ENCODE results near the gene SYNGR3. TPM values are rescaled to one million over a fixed set of nuclear protein-coding genes. Genes with fewer than 3 reads are reported as not detected.

The SYNGR3 gene
- total RNA-seq, 2 experiments from 2014 or later: 6.4 to 17.6 TPM

DNA sequence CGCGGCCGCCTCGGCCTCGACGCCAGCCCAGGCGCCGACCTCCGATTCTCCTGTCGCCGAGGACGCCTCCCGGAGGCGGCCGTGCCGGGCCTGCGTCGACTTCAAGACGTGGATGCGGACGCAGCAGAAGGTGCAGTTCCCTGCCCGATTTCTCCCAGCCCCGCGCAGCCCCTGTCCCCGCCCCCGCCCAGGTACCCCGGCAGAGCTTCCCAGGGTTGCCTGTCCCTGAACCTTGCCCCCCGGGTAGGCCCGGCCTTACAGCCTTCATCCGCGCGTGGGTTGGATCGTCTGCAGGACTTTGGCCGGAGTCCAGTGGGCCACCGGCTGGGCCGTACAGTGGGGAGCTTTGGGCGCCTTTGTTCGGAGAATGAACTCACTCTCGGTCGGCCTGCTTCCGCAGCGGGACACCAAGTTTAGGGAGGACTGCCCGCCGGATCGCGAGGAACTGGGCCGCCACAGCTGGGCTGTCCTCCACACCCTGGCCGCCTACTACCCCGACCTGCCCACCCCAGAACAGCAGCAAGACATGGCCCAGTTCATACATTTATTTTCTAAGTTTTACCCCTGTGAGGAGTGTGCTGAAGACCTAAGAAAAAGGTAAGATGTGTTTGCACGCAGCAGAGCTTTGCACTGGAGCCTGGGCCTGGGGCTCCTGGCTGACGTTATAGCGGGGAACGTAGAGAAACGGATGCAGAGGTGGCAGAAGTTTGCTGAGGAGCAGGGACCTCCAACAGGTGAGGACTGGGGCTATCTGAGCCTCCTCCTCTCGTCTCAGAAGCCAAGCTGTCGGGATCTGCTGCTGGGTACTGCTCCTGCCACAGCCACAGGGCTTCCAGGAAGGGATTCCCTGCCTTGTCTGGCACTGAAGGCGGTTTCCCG, 5.2 kb upstream of the SYNGR3 start:
- CTCF ChIA-PET: interaction anchor here (1.0 to 4.5 kb wide), 8 partner anchors 13 to 171 kb away, joined by 3 to 22 read pairs (median 5); partner anchors contain the start of genes RPS2, TBL3 and TRAF7
- H3K27me3 Mint-ChIP-seq: peaks cover 48% of the 10 kb centered on the region
- peak overlapping the region; percentile 36 for H3K27ac Mint-ChIP-seq
- DNase-seq (no peak), ATAC-seq (peak; percentile 37)
- H3K36me3 Mint-ChIP-seq: peaks cover 8% of the 10 kb centered on the region
- H3K4me1 Mint-ChIP-seq: peaks cover 13% of the 10 kb centered on the region
- peak overlapping the region; percentile 83 for H3K4me3 Mint-ChIP-seq
- H3K9me3 Mint-ChIP-seq (ENCODE audit: low read depth): no peaks in the 10 kb centered on the region

- peak overlapping the region; percentile 83 for H3K4me3 Mint-ChIP-seq
- peaks cover 13% of the 10 kb centered on the region for H3K4me1 Mint-ChIP-seq
- H3K27me3 Mint-ChIP-seq: peaks cover 38% of the 10 kb centered on the region
- peaks cover 8% of the 10 kb centered on the region for H3K36me3 Mint-ChIP-seq
- CTCF ChIA-PET: interaction anchor here (1.0 to 4.5 kb wide), 5 partner anchors 14 to 170 kb away, joined by 3 to 22 read pairs (median 3); partner anchors contain the start of genes TBL3 and TRAF7
- DNase-seq (no peak), ATAC-seq (no peak)
- no peaks in the 10 kb centered on the region for H3K9me3 Mint-ChIP-seq (ENCODE audit: low read depth)
- H3K27ac Mint-ChIP-seq: no peak overlapping the region
These were observed 4.2 kb upstream of the SYNGR3 start for GRCh38 chr16:1985466-1986150.

GRCh38 chr16:1987198-1987597, 2.6 kb upstream of the SYNGR3 start:
- DNase-seq: no peak
- H3K36me3 Mint-ChIP-seq: peaks cover 8% of the 10 kb centered on the region
- no peak overlapping the region for H3K4me3 Mint-ChIP-seq
- H3K27ac Mint-ChIP-seq: no peak overlapping the region
- CTCF ChIA-PET: interaction anchor here (1.2 kb wide), 1 partner anchor 17 kb away, joined by 4 read pairs; no protein-coding TSS in a partner anchor
- peaks cover 22% of the 10 kb centered on the region for H3K27me3 Mint-ChIP-seq
- peaks cover 25% of the 10 kb centered on the region for H3K4me1 Mint-ChIP-seq
- ATAC-seq: no peak
- H3K9me3 Mint-ChIP-seq (ENCODE audit: low read depth): no peaks in the 10 kb centered on the region

- H3K9me3 Mint-ChIP-seq (ENCODE audit: low read depth): no peaks in the 10 kb centered on the region
- H3K4me3 Mint-ChIP-seq: no peak overlapping the region
- H3K36me3 Mint-ChIP-seq: peaks cover 5% of the 10 kb centered on the region
- ATAC-seq (no peak), DNase-seq (no peak)
- no peak overlapping the region for H3K27ac Mint-ChIP-seq
- peaks cover 11% of the 10 kb centered on the region for H3K27me3 Mint-ChIP-seq
- peaks cover 29% of the 10 kb centered on the region for H3K4me1 Mint-ChIP-seq
- CTCF ChIA-PET: interaction anchor here (1.0 to 2.2 kb wide), 2 partner anchors 14 to 25 kb away, joined by 5 to 10 read pairs; partner anchors contain the start of gene RPS2
These were observed 256 bp downstream of the SYNGR3 start for GRCh38 chr16:1990101-1990350.

DNA sequence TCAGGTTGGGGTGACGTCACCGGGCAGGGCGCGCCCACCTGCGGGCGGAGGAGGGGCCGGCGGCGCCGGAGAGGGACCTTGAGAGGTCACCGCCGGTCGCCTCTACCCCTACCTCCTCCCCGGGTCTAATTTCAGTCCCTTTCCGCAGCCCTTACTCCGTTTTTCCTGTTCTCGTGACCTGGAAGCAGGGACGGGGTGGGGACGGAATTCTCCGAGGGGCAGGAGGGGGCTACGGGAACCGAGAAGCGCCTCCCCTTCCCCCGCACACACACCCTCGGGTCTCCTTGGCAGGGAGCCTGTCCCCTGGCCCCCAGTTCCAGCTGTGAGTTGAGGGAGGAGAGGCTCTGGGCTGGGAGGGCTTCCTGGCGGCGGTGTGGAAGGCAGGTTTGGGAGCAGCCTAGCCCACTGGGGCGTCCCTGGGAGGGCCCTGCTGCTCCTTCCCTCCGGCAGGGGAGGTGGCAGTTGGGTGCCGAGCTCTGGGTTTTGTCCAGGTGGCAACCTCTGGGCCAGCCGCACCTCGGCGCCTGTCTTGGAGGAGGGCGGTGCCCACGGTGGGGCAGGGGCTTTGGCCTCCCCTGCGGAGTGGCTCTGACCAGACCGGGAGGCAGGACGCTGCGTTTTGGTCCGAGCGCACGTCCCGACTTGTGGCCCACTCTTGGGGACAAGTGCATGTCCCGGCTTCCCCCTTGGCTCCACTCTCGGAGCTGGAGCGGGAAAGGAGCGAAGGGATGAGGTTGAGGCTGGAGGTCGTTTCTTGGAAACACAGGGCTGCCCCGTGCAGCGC, 773 bp downstream of the SYNGR3 start:
- peak overlapping the region; percentile 66 for H3K4me3 Mint-ChIP-seq
- H3K27ac Mint-ChIP-seq: peak overlapping the region; percentile 78
- peaks cover 8% of the 10 kb centered on the region for H3K36me3 Mint-ChIP-seq
- no peaks in the 10 kb centered on the region for H3K9me3 Mint-ChIP-seq (ENCODE audit: low read depth)
- CTCF ChIA-PET: interaction anchor here (1.0 to 2.2 kb wide), 3 partner anchors 13 to 26 kb away, joined by 3 to 10 read pairs (median 5); partner anchors contain the start of gene RPS2
- H3K27me3 Mint-ChIP-seq: peaks cover 11% of the 10 kb centered on the region
- peak; percentile 72 for DNase-seq
- peak; percentile 8 for ATAC-seq
- peaks cover 24% of the 10 kb centered on the region for H3K4me1 Mint-ChIP-seq

GRCh38 chr16:1991135-1991551, 1.4 kb downstream of the SYNGR3 start:
- Mint-ChIP-seq H3K4me3 (peak overlapping the region; percentile 66), H3K9me3 (ENCODE audit: low read depth) (no peaks in the 10 kb centered on the region), H3K36me3 (peaks cover 8% of the 10 kb centered on the region), H3K27me3 (peaks cover 11% of the 10 kb centered on the region), H3K4me1 (peaks cover 22% of the 10 kb centered on the region), H3K27ac (peak overlapping the region; percentile 78)
- peak; percentile 37 for ATAC-seq
- CTCF ChIA-PET: interaction anchor here (1.0 to 2.2 kb wide), 3 partner anchors 13 to 26 kb away, joined by 3 to 10 read pairs (median 5); partner anchors contain the start of gene RPS2
- peak; percentile 80 for DNase-seq

DNA sequence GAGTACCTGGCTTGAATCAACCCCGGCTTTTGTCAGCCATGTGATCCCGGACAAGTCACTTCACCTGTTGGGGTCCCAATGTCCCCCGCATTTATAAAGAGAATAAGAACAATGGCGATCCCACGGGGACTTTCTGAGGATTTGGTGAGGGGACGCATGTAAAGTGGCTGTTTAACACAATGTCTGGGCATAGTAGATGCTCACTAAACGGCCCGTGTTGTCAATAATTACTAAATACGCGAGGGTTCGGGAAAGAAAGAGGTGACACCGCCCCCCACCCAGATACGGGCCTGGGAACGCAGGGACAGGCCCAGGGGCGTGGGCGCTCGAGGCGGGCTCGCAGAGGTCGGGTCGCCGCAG, 1.8 kb downstream of the SYNGR3 start:
- CTCF ChIA-PET: interaction anchor here (1.5 to 2.2 kb wide), 2 partner anchors 12 to 16 kb away, joined by 3 to 10 read pairs; no protein-coding TSS in a partner anchor

GRCh38 chr16:1991948-1992703, 2.4 kb downstream of the SYNGR3 start:
- Mint-ChIP-seq H3K4me1 (peaks cover 27% of the 10 kb centered on the region), H3K36me3 (peaks cover 6% of the 10 kb centered on the region), H3K4me3 (peak overlapping the region; percentile 66), H3K27ac (peak overlapping the region; percentile 49), H3K27me3 (peaks cover 11% of the 10 kb centered on the region), H3K9me3 (ENCODE audit: low read depth) (no peaks in the 10 kb centered on the region)
- peak; percentile 76 for ATAC-seq
- peak; percentile 99 for DNase-seq
- CTCF ChIA-PET: interaction anchor here (1.5 to 4.3 kb wide), 4 partner anchors 9 to 15 kb away, joined by 3 to 42 read pairs (median 6); no protein-coding TSS in a partner anchor

More for the DNA sequence above, 1.8 kb downstream of the SYNGR3 start:
- Mint-ChIP-seq H3K4me3 (peak overlapping the region; percentile 66), H3K27me3 (peaks cover 11% of the 10 kb centered on the region), H3K27ac (peak overlapping the region; percentile 78), H3K36me3 (peaks cover 4% of the 10 kb centered on the region), H3K4me1 (peaks cover 24% of the 10 kb centered on the region), H3K9me3 (ENCODE audit: low read depth) (no peaks in the 10 kb centered on the region)
- no peak for ATAC-seq
- DNase-seq: no peak

GRCh38 chr16:1992704-1993317, 3.0 kb downstream of the SYNGR3 start:
- Mint-ChIP-seq H3K9me3 (ENCODE audit: low read depth) (no peaks in the 10 kb centered on the region), H3K27ac (no peak overlapping the region), H3K4me1 (peaks cover 27% of the 10 kb centered on the region), H3K36me3 (peaks cover 9% of the 10 kb centered on the region), H3K4me3 (no peak overlapping the region), H3K27me3 (peaks cover 11% of the 10 kb centered on the region)
- ATAC-seq: no peak
- CTCF ChIA-PET: interaction anchor here (0.8 to 4.3 kb wide), 4 partner anchors 9 to 161 kb away, joined by 3 to 42 read pairs (median 4); no protein-coding TSS in a partner anchor
- DNase-seq: no peak

DNA sequence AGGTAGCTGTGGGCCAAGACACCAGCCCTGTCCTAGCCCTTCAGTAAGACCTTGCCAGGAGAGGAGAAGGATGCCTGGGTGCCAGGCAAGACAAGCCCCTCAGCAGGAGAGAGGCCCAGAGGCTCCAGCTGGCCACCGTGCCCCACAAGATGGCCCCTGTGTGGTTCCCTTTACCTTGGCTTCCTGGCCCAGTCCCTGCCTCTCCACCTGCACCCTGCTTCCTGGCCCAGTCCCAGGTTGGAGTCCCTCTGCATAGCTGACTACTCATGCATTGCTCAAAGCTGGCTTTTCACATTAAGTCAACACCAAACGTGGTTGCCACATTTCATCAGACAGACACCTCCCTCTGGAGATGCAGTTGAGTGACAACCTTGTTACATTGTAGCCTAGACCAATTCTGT, 4.0 kb downstream of the SYNGR3 start:
- no peak for ATAC-seq
- H3K27me3 Mint-ChIP-seq: peaks cover 8% of the 10 kb centered on the region
- peaks cover 13% of the 10 kb centered on the region for H3K36me3 Mint-ChIP-seq
- CTCF ChIA-PET: interaction anchor here (0.8 to 4.3 kb wide), 4 partner anchors 10 to 160 kb away, joined by 3 to 42 read pairs (median 4); no protein-coding TSS in a partner anchor
- no peaks in the 10 kb centered on the region for H3K9me3 Mint-ChIP-seq (ENCODE audit: low read depth)
- H3K27ac Mint-ChIP-seq: peak overlapping the region; percentile 52
- no peak overlapping the region for H3K4me3 Mint-ChIP-seq
- DNase-seq: no peak
- peaks cover 27% of the 10 kb centered on the region for H3K4me1 Mint-ChIP-seq

DNA sequence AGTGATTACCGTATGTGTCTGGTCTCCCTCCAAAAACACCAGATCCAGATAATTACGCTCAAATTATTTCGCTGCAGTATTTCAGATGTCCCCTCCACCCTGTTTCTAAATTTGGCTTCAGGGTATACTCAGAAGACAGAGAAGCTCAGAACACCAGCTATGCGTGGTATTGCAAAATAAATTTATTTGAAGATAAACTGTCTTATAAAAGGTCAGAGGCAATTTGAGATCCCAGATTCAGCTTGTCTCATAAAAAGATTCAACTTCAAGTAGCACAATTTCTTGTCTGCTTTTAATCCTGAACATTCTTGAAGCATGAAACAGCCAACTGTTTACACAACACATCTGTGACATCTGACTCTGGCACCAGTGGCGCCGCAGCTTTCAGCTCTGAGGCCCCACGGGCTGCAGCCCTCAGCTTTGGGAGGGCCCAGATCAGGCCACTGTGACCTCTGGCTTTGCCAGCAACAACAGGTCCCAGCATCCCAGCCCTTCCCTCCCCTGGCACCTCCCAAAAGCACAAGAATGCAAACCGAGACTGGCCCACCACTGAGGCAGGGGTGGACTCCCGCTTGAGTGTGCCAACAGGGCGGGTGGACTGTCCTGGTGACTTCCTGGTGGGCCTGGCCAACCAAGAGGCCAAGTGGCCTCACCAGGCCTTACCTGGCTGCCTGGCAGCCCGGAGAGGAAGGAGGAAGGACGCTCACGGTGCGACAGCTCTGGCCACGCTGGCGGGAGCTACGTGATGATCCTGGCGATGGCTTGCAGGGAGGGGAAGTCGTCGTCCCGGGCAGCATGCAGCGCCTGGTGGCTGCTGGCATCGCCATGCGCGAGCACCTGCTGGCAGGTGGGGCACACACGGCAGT, 8.0 kb downstream of the SYNGR3 start:
- Mint-ChIP-seq H3K9me3 (ENCODE audit: low read depth) (no peaks in the 10 kb centered on the region), H3K4me3 (no peak overlapping the region), H3K27me3 (no peaks in the 10 kb centered on the region), H3K36me3 (peaks cover 20% of the 10 kb centered on the region), H3K27ac (no peak overlapping the region), H3K4me1 (peaks cover 15% of the 10 kb centered on the region)
- no peak for ATAC-seq
- no peak for DNase-seq
- CTCF ChIA-PET: interaction anchor here (1.2 to 4.2 kb wide), 3 partner anchors 11 to 157 kb away, joined by 4 to 17 read pairs (median 5); partner anchors contain the start of gene TRAF7

Measured in activated CD8-positive, alpha-beta memory T cell treated with anti-CD3 and anti-CD28 coated beads, Interleukin-2, amount 10 ng/mL, durations not matched to agents 7 days and 5 days (primary cell).